ENCODE data around the gene LMNA. TPM values are rescaled to one million over a fixed set of nuclear protein-coding genes. Genes with fewer than 3 reads are reported as not detected.

The LMNA gene
- total RNA-seq, 1 donor from 2014 or later: 236 TPM

- H3K27me3 ChIP-seq (ENCODE audit: low read depth): no peaks in the 10 kb centered on the region
- no peak overlapping the region for H3K4me3 ChIP-seq
- H3K4me1 ChIP-seq: peaks cover 24% of the 10 kb centered on the region
- no peaks in the 10 kb centered on the region for H3K36me3 ChIP-seq
- peak; percentile 87 for TF ChIP-seq CTCF (IDR thresholded peaks at IDR 0.05; ENCODE audit: borderline replicate concordance)
- no peak overlapping the region for H3K27ac ChIP-seq (replicated peaks)
- intact Hi-C loops (cut with micrococcal nuclease): loop anchor here (5.0 kb wide), 1 partner anchor 136 kb away; no protein-coding TSS in a partner anchor
- DNase-seq: peak; percentile 82
- no peaks in the 10 kb centered on the region for H3K9me3 ChIP-seq (replicated peaks)
Measured at GRCh38 chr1:156090840-156091188, 23.7 kb upstream of the LMNA start.

GRCh38 chr1:156091610-156092009, 22.9 kb upstream of the LMNA start:
- TF ChIP-seq CTCF (IDR thresholded peaks at IDR 0.05; ENCODE audit: borderline replicate concordance): no peak
- Histone ChIP-seq H3K36me3 (no peaks in the 10 kb centered on the region), H3K9me3 (replicated peaks) (no peaks in the 10 kb centered on the region), H3K27ac (replicated peaks) (no peak overlapping the region), H3K4me1 (peaks cover 25% of the 10 kb centered on the region), H3K4me3 (no peak overlapping the region), H3K27me3 (ENCODE audit: low read depth) (no peaks in the 10 kb centered on the region)
- DNase-seq: no peak
- intact Hi-C loops (cut with micrococcal nuclease): loop anchor here (5.0 kb wide), 1 partner anchor 136 kb away; no protein-coding TSS in a partner anchor

- Histone ChIP-seq H3K36me3 (no peaks in the 10 kb centered on the region), H3K27me3 (ENCODE audit: low read depth) (no peaks in the 10 kb centered on the region), H3K4me1 (peaks cover 33% of the 10 kb centered on the region), H3K9me3 (replicated peaks) (no peaks in the 10 kb centered on the region), H3K4me3 (no peak overlapping the region), H3K27ac (replicated peaks) (peak overlapping the region; percentile 84)
- TF ChIP-seq CTCF (IDR thresholded peaks at IDR 0.05; ENCODE audit: borderline replicate concordance): no peak
- intact Hi-C loops (cut with micrococcal nuclease): loop anchor here (2.0 kb wide), 1 partner anchor 35 kb away; no protein-coding TSS in a partner anchor
- DNase-seq: no peak
Measured at GRCh38 chr1:156095906-156096508, 18.5 kb upstream of the LMNA start.

GRCh38 chr1:156096640-156097391, 17.7 kb upstream of the LMNA start:
- H3K36me3 ChIP-seq: no peaks in the 10 kb centered on the region
- H3K4me1 ChIP-seq: peaks cover 40% of the 10 kb centered on the region
- H3K27ac ChIP-seq (replicated peaks): peak overlapping the region; percentile 84
- TF ChIP-seq CTCF (IDR thresholded peaks at IDR 0.05; ENCODE audit: borderline replicate concordance): peak; percentile 98
- H3K9me3 ChIP-seq (replicated peaks): no peaks in the 10 kb centered on the region
- intact Hi-C loops (cut with micrococcal nuclease): loop anchor here (2.0 kb wide), 1 partner anchor 34 kb away; no protein-coding TSS in a partner anchor
- no peaks in the 10 kb centered on the region for H3K27me3 ChIP-seq (ENCODE audit: low read depth)
- H3K4me3 ChIP-seq: peak overlapping the region; percentile 14
- peak; percentile 91 for DNase-seq

GRCh38 chr1:156097499-156098178, 16.9 kb upstream of the LMNA start:
- TF ChIP-seq CTCF (IDR thresholded peaks at IDR 0.05; ENCODE audit: borderline replicate concordance): no peak
- no peaks in the 10 kb centered on the region for H3K27me3 ChIP-seq (ENCODE audit: low read depth)
- no peaks in the 10 kb centered on the region for H3K36me3 ChIP-seq
- H3K27ac ChIP-seq (replicated peaks): peak overlapping the region; percentile 84
- H3K4me3 ChIP-seq: no peak overlapping the region
- no peaks in the 10 kb centered on the region for H3K9me3 ChIP-seq (replicated peaks)
- intact Hi-C loops (cut with micrococcal nuclease): loop anchor here (2.0 kb wide), 1 partner anchor 33 kb away; no protein-coding TSS in a partner anchor
- no peak for DNase-seq
- peaks cover 48% of the 10 kb centered on the region for H3K4me1 ChIP-seq
